K562 (cell line): ENCODE data around the gene DGKE. TPM values are rescaled to one million over a fixed set of nuclear protein-coding genes. Genes with fewer than 3 reads are reported as not detected.

ENCODE experiments used
- ATAC-seq: fragments of 200-7000 bp; cut with Tn5 transposase; 3 replicates; pipeline ENCODE4 v1.9.1; 2020; ENCODE audit warnings: moderate library complexity
- BruUV-seq: library from RNA; stranded (reverse); fragments of 400-500 nt; replicated peaks from 2 replicates; lab custom pipeline; 2021; lab: Mats Ljungman, UMichigan
- CTCF ChIA-PET: fragments of 300-600 bp; formaldehyde crosslinking; extraction: SDS; loops from one replicate; lab custom pipeline; 2021; ENCODE audit warnings: low intra/inter-chr PET ratio; lab: Yijun Ruan, JAX
- POLR2A ChIA-PET: fragments of 300-600, 350-650 bp; sonication (Branson Sonifier 250); formaldehyde crosslinking; extraction: SDS; loops from one replicate; lab custom pipeline; 2021; ENCODE audit warnings: antibody characterized with exemption, inconsistent platforms; lab: Yijun Ruan, JAX
- DNase-seq, 4 experiments: peaks; one replicate each; pipeline versions ENCODE4 v3.0.0 to v3.0.0-alpha.2; 2011 to 2018; ENCODE audit warnings: low spot score in 3 of 4, mixed read lengths in 3 of 4; ENCODE audit errors: extremely low read depth in 1 of 4
- FAIRE-seq: peaks from 2 replicates; lab custom pipeline; 2011; peaks lifted over from hg19 to GRCh38; lab: Jason Lieb, UNC
- H2AFZ ChIP-seq: 2 replicates; pipeline ENCODE4 v1.6.0; 2011; ENCODE audit warnings: low read depth, low read length, control low read depth, inconsistent platforms
- H3K27ac ChIP-seq: fragments of 200-600 bp; 3 replicates; pipeline ENCODE4 v1.8.0; 2011; ENCODE audit warnings: low read depth, mild to moderate bottlenecking, control low read depth, inconsistent platforms, low read length, moderate library complexity, mixed read lengths; ENCODE audit errors: extremely low read depth
- H3K27me3 ChIP-seq, 2 experiments: fragments of 300-600 bp in 1 of 2; 2 replicates in 1 of 2; 3 replicates in 1 of 2; pipeline versions ENCODE4 v1.6.0 to v1.8.0; 2011; ENCODE audit warnings: inconsistent platforms in 2 of 2, low read length in 2 of 2, mild to moderate bottlenecking in 1 of 2, mixed read lengths in 1 of 2, moderate library complexity in 1 of 2; ENCODE audit not compliant: control insufficient read depth in 2 of 2, insufficient read depth in 2 of 2
- H3K36me3 ChIP-seq: fragments of 300-600 bp; 3 replicates; pipeline ENCODE4 v1.8.0; 2011; ENCODE audit warnings: mild to moderate bottlenecking, low read length, inconsistent platforms; ENCODE audit not compliant: control insufficient read depth, insufficient read depth
- H3K4me1 ChIP-seq, 2 experiments: fragments of 200-600 bp in 1 of 2; replicated peaks in 1 of 2; 2 replicates in 1 of 2; 3 replicates in 1 of 2; pipeline versions ENCODE4 v1.5.1 to v1.8.0; 2011; ENCODE audit warnings: inconsistent platforms in 2 of 2, low read length in 2 of 2, mild to moderate bottlenecking in 1 of 2, mixed read lengths in 1 of 2, moderate library complexity in 1 of 2; ENCODE audit not compliant: control insufficient read depth in 2 of 2, insufficient read depth in 2 of 2
- H3K4me2 ChIP-seq: 2 replicates; pipeline ENCODE4 v1.6.1; 2011; ENCODE audit warnings: low read length, control low read depth, inconsistent platforms, mixed read lengths; ENCODE audit not compliant: insufficient read depth
- H3K4me3 ChIP-seq: fragments of 200-600 bp; sonication (generic), shearing (Covaris generic); 2 replicates; pipeline ENCODE4 v1.5.1; 2016; ENCODE audit warnings: control low read depth, inconsistent platforms
- H3K79me2 ChIP-seq: fragments of 200-600 bp; 3 replicates; pipeline ENCODE4 v1.8.0; 2011; ENCODE audit warnings: low read length, inconsistent platforms; ENCODE audit not compliant: control insufficient read depth, insufficient read depth
- H3K9ac ChIP-seq, 2 experiments: 2 replicates each; pipeline versions ENCODE4 v1.6.0 to v1.6.1; 2011; ENCODE audit warnings: low read depth in 2 of 2, low read length in 2 of 2, control low read depth in 1 of 2, inconsistent platforms in 1 of 2, mild to moderate bottlenecking in 1 of 2, mixed read lengths in 1 of 2; ENCODE audit not compliant: insufficient read depth in 1 of 2
- H3K9me1 ChIP-seq: one replicate; pipeline ENCODE4 v1.6.0; 2011; ENCODE audit warnings: inconsistent platforms, mild to moderate bottlenecking, low read length, moderate library complexity; ENCODE audit not compliant: control insufficient read depth, insufficient read depth
- H3K9me3 ChIP-seq: replicated peaks from 2 replicates; pipeline ENCODE4 v1.5.1; 2011; ENCODE audit warnings: low read depth, low read length, inconsistent platforms; ENCODE audit not compliant: control insufficient read depth, insufficient read depth
- H4K20me1 ChIP-seq: replicated peaks from 2 replicates; pipeline ENCODE4 v1.6.1; 2011; ENCODE audit warnings: low read length, inconsistent platforms, mixed read lengths; ENCODE audit not compliant: control insufficient read depth, insufficient read depth
- CBFB ChIP-seq: sonication (generic); formaldehyde crosslinking; IDR thresholded peaks from 2 replicates; pipeline ENCODE4 v1.4.0; 2020; ENCODE audit warnings: mild to moderate bottlenecking, missing genetic modification reagents
- CREBBP ChIP-seq: IDR thresholded peaks from one replicate; pipeline ENCODE4 v1.6.1; 2012; ENCODE audit warnings: low read depth, mild to moderate bottlenecking, control low read depth, inconsistent platforms, low read length
- HIVEP1 ChIP-seq: fragments of 250-450 bp; sonication (Bioruptor Pico); IDR thresholded peaks from 2 replicates; pipeline ENCODE4 v1.4.0; 2020; ENCODE audit warnings: mild to moderate bottlenecking
- KAT8 ChIP-seq: fragments of 450-650 bp; IDR thresholded peaks from 2 replicates; pipeline ENCODE4 v1.6.1; 2016; ENCODE audit warnings: low read depth, mild to moderate bottlenecking
- KHSRP ChIP-seq: fragments of 450-650 bp; IDR thresholded peaks from 2 replicates; pipeline ENCODE4 v1.6.1; 2017
- MAFK ChIP-seq: IDR thresholded peaks from 2 replicates; pipeline ENCODE4 v1.6.1; 2011; ENCODE audit warnings: low read length, improper control_type of control experiment
- MXI1 ChIP-seq: IDR thresholded peaks from 2 replicates; pipeline ENCODE4 v1.6.1; 2011; ENCODE audit warnings: low read depth, mild to moderate bottlenecking, improper control_type of control experiment, low read length
- MYC ChIP-seq, 2 experiments: fragments of 250-450 bp in 1 of 2; sonication (Bioruptor Pico) in 1 of 2; IDR thresholded peaks; 2 replicates each; pipeline versions ENCODE4 v1.5.1 to v1.6.1; 2012 to 2021; ENCODE audit warnings: low read depth in 2 of 2, borderline replicate concordance in 1 of 2, improper control_type of control experiment in 1 of 2, low read length in 1 of 2, mild to moderate bottlenecking in 1 of 2, moderate library complexity in 1 of 2
- PHF21A ChIP-seq: fragments of 450-650 bp; IDR thresholded peaks from 2 replicates; pipeline ENCODE4 v1.6.1; 2017; ENCODE audit warnings: low read depth, borderline replicate concordance
- ZFP36 ChIP-seq: fragments of 150-350 bp; IDR thresholded peaks from 2 replicates; pipeline ENCODE4 v1.6.1; 2018; ENCODE audit warnings: low read length, low read depth; ENCODE audit not compliant: partially characterized antibody
- ZNF146 ChIP-seq: IDR thresholded peaks from one replicate; pipeline ENCODE4 v1.6.1; 2018; ENCODE audit warnings: missing compliant biosample characterization; ENCODE audit not compliant: unreplicated experiment
- ZNF212 ChIP-seq: fragments of 450-650 bp; formaldehyde crosslinking; IDR thresholded peaks from 2 replicates; pipeline ENCODE4 v1.4.0; 2020; ENCODE audit warnings: mild to moderate bottlenecking
- ZNF3 ChIP-seq: fragments of 250-450 bp; sonication (Bioruptor Pico); IDR thresholded peaks from 2 replicates; pipeline ENCODE4 v1.5.0; 2021; ENCODE audit warnings: mild to moderate bottlenecking, moderate library complexity
- ZNF347 ChIP-seq: fragments of 450-650 bp; formaldehyde crosslinking; IDR thresholded peaks from 2 replicates; pipeline ENCODE4 v1.4.0; 2020; ENCODE audit warnings: low read depth, mild to moderate bottlenecking, moderate library complexity
- WGBS: fragments of 100-300 bp; shearing (Covaris generic); methylation state at CpG from one replicate; pipeline ENCODE4 v1.1.6; 2016; ENCODE audit warnings: low coverage, mixed read lengths; ENCODE audit not compliant: insufficient coverage; ENCODE audit errors: missing lambda C conversion rate; 5-methylcytosine and 5-hydroxymethylcytosine counted together
- in situ Hi-C: fragments of 300-500 bp; cut with MboI; formaldehyde crosslinking; loops from 4 replicates; pipeline ENCODE4 v1.15.0; 2018; ENCODE audit warnings: inconsistent platforms, mixed read lengths
- intact Hi-C: fragments of 100-400 bp; cut with micrococcal nuclease; formaldehyde crosslinking; loops from 2 replicates; pipeline ENCODE4 v1.14.2; 2022
- polyA plus RNA-seq, 8 experiments: library from polyadenylated mRNA; depleted of rRNA in 4 of 8; stranded (reverse) in 5 of 8; unstranded in 3 of 8; fragments of >200 nt; fragmentation: Nextera tagmentation in 2 of 8; fragmentation: Illumina TruSeq in 1 of 8; extraction: Ambion mirVana in 2 of 8; extraction: Trizol in 1 of 8; gene quantifications; 2 replicates each; pipeline versions ENCODE4 v1.2.1 to v1.2.3, GENCODE V29; 2011 to 2014; ENCODE audit warnings: inconsistent platforms in 1 of 8, missing spikeins in 1 of 8
- total RNA-seq, 7 experiments: library from RNA; depleted of rRNA in 6 of 7; stranded (reverse); fragments of >200 nt in 6 of 7; fragmentation: Illumina TruSeq in 2 of 7; extraction: Trizol in 2 of 7; gene quantifications; 2 replicates each; pipeline versions ENCODE4 v1.2.1 to v1.2.3, GENCODE V29; 2011 to 2021; ENCODE audit warnings: low replicate concordance in 1 of 7

Gene DGKE
- total and polyA plus RNA-seq, 9 of the 15 experiments (the other 6 are each of a cell fraction or from before 2014, with no cell fraction given): 1.3 to 9.9 (median 5.9) TPM

DNA sequence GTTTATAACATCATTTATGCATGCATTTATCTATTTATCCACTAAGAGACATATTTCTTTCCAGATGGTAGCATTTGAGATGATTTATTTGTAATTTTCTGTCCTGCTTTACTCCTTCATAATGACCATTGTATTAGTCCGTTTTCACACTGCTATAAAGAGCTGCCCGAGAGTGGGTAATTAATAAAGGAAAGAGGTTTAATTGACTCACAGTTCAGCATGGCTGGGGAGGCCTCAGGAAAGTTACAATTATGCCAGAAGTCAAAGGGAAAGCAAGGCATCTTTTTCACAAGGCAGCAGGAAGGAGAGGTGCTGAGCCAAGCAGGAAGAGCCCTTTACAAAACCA is 51.3 kb downstream of the DGKE start:
- intact Hi-C loops: no loop called here
- WGBS: 40% methylated on average over 2 of the region's 2 CpGs
- Histone ChIP-seq H2AFZ (no peak overlapping the region), H3K79me2 (no peaks in the 10 kb centered on the region), H3K4me1 (no peaks in the 10 kb centered on the region), H3K9ac (no peak overlapping the region), H3K9me1 (no peaks in the 10 kb centered on the region), H3K4me3 (no peak overlapping the region), H4K20me1 (no peaks in the 10 kb centered on the region), H3K9me3 (no peaks in the 10 kb centered on the region), H3K36me3 (peaks cover 24% of the 10 kb centered on the region), H3K27me3 (no peaks in the 10 kb centered on the region), H3K4me2 (no peak overlapping the region), H3K27ac (no peak overlapping the region)
- DNase-seq: no peak
- FAIRE-seq: no peak
- in situ Hi-C loops: no loop called here
- ChIA-PET POLR2A (interaction anchor here (0.8 to 2.1 kb wide), 4 partner anchors 8 to 37 kb away, joined by 3 to 5 read pairs (median 4); no protein-coding TSS in a partner anchor), CTCF (no interaction called here)
- no TSS peak for BruUV-seq
- no peak for ATAC-seq
- TF ChIP-seq MYC (IDR thresholded peaks at IDR 0.05; ENCODE audit: low read depth, low read length) (no peak), MYC (CRISPR knock-in tag; IDR thresholded peaks at IDR 0.05; ENCODE audit: borderline replicate concordance, low read depth) (no peak), CBFB (CRISPR knock-in tag) (no peak), ZNF212 (CRISPR knock-in tag) (no peak), PHF21A (no peak), ZFP36 (no peak), HIVEP1 (CRISPR knock-in tag) (no peak), KAT8 (no peak), ZNF146 (CRISPR knock-in tag) (no peak), CREBBP (no peak), KHSRP (no peak), MAFK (no peak), MXI1 (no peak), ZNF3 (CRISPR knock-in tag) (no peak), ZNF347 (no peak)
